GM12878 (cell line): Measurements from ENCODE around the gene LIF. TPM values are rescaled to one million over a fixed set of nuclear protein-coding genes. Genes with fewer than 3 reads are reported as not detected.

ENCODE experiments used
- BACH1 ChIP-seq: fragments of 450-650 bp; IDR thresholded peaks from 2 replicates; pipeline ENCODE4 v1.6.1; 2017; ENCODE audit warnings: mild to moderate bottlenecking, borderline replicate concordance
- CHD2 ChIP-seq: IDR thresholded peaks from 2 replicates; pipeline ENCODE4 v1.6.1; 2011; ENCODE audit warnings: low read depth, low read length, improper control_type of control experiment, borderline replicate concordance
- DPF2 ChIP-seq: fragments of 450-650 bp; IDR thresholded peaks from 2 replicates; pipeline ENCODE4 v1.6.1; 2017; ENCODE audit warnings: mild to moderate bottlenecking
- EGR1 ChIP-seq, 2 experiments: IDR thresholded peaks; 1 replicate in 1 of 2; 2 replicates in 1 of 2; pipeline ENCODE4 v1.6.1; 2011 to 2012; ENCODE audit warnings: low read depth in 2 of 2, low read length in 2 of 2, borderline replicate concordance in 1 of 2, mild to moderate bottlenecking in 1 of 2, moderate library complexity in 1 of 2
- EP300 ChIP-seq, 2 experiments: fragments of 150-350 bp in 1 of 2; IDR thresholded peaks; 2 replicates each; pipeline ENCODE4 v1.6.1; 2011 to 2012; ENCODE audit warnings: low read depth in 2 of 2, low read length in 2 of 2, borderline replicate concordance in 1 of 2, improper control_type of control experiment in 1 of 2, inconsistent platforms in 1 of 2; ENCODE audit not compliant: control insufficient read depth in 1 of 2
- MTA3 ChIP-seq: IDR thresholded peaks from 2 replicates; pipeline ENCODE4 v1.6.1; 2012; ENCODE audit warnings: low read length, inconsistent platforms, borderline replicate concordance
- NR2F1 ChIP-seq: fragments of 450-650 bp; conservative IDR thresholded peaks from 2 replicates; pipeline ENCODE4 v1.6.1; 2017; ENCODE audit warnings: mild to moderate bottlenecking
- POLR2AphosphoS2 ChIP-seq: IDR thresholded peaks from 2 replicates; pipeline ENCODE4 v1.6.1; 2011; ENCODE audit warnings: low read depth, mild to moderate bottlenecking, low read length, improper control_type of control experiment, moderate library complexity
- RB1 ChIP-seq: fragments of 450-650 bp; formaldehyde crosslinking; IDR thresholded peaks from 2 replicates; pipeline ENCODE4 v1.6.1; 2017; ENCODE audit warnings: mild to moderate bottlenecking, borderline replicate concordance
- RFX5 ChIP-seq: IDR thresholded peaks from 2 replicates; pipeline ENCODE4 v1.6.1; 2011; ENCODE audit warnings: low read depth, low read length, improper control_type of control experiment
- SP1 ChIP-seq: IDR thresholded peaks from one replicate; pipeline ENCODE4 v1.6.1; 2011; ENCODE audit warnings: low read depth, low read length
- TCF3 ChIP-seq: IDR thresholded peaks from 2 replicates; pipeline ENCODE4 v1.6.1; 2012; ENCODE audit warnings: low read depth, mild to moderate bottlenecking, low read length, borderline replicate concordance; ENCODE audit not compliant: insufficient read depth
- ZNF207 ChIP-seq: fragments of 450-650 bp; IDR thresholded peaks from 2 replicates; pipeline ENCODE4 v1.6.1; 2014; ENCODE audit warnings: antibody characterized with exemption, mild to moderate bottlenecking, borderline replicate concordance
- polyA plus RNA-seq, 11 experiments: library from polyadenylated mRNA; depleted of rRNA in 4 of 11; unstranded in 6 of 11; stranded (reverse) in 5 of 11; fragments of >200 nt; fragmentation: Nextera tagmentation in 4 of 11; fragmentation: Illumina TruSeq in 1 of 11; extraction: Ambion mirVana in 4 of 11; extraction: Trizol in 1 of 11; gene quantifications; 1 replicate in 1 of 11; 2 replicates in 10 of 11; pipeline versions ENCODE4 v1.2.1 to v1.2.3, GENCODE V29; 2011 to 2016; ENCODE audit warnings: inconsistent platforms in 2 of 11, missing spikeins in 2 of 11, low read depth in 1 of 11
- total RNA-seq, 4 experiments: library from RNA; depleted of rRNA in 3 of 4; stranded (reverse); fragments of >200 nt in 3 of 4; fragmentation: Illumina TruSeq in 1 of 4; extraction: Trizol in 1 of 4; gene quantifications; 2 replicates each; pipeline versions ENCODE4 v1.2.1 to v1.2.3, GENCODE V29; 2013 to 2021
- TF ChIP-seq, protein P1 (sequence below): IDR thresholded peaks from 2 replicates; pipeline ENCODE4 v1.6.1; 2011; ENCODE audit warnings: borderline replicate concordance, low read depth, mild to moderate bottlenecking, moderate library complexity, low read length; ENCODE audit not compliant: insufficient read depth, poor library complexity, severe bottlenecking
- TF ChIP-seq, protein P2 (sequence below): IDR thresholded peaks from 2 replicates; pipeline ENCODE4 v1.6.1; 2012; ENCODE audit warnings: low read depth, low read length, improper control_type of control experiment
- TF ChIP-seq, protein P3 (sequence below): fragments of 450-650 bp; IDR thresholded peaks from 2 replicates; pipeline ENCODE4 v1.6.1; 2017; ENCODE audit warnings: mild to moderate bottlenecking, moderate library complexity
- TF ChIP-seq, protein P4 (sequence below): fragments of 450-650 bp; conservative IDR thresholded peaks from 2 replicates; pipeline ENCODE4 v1.6.1; 2017; ENCODE audit warnings: mild to moderate bottlenecking, moderate library complexity
- TF ChIP-seq, protein P5 (sequence below): IDR thresholded peaks from 2 replicates; pipeline ENCODE4 v1.6.1; 2012; ENCODE audit warnings: low read depth, low read length, improper control_type of control experiment

Gene LIF
- total and polyA plus RNA-seq, 10 of the 15 experiments (the other 5 are each of a cell fraction or from before 2014, with no cell fraction given), result 0.05 to 3.4 (median 0.97) TPM

DNA sequence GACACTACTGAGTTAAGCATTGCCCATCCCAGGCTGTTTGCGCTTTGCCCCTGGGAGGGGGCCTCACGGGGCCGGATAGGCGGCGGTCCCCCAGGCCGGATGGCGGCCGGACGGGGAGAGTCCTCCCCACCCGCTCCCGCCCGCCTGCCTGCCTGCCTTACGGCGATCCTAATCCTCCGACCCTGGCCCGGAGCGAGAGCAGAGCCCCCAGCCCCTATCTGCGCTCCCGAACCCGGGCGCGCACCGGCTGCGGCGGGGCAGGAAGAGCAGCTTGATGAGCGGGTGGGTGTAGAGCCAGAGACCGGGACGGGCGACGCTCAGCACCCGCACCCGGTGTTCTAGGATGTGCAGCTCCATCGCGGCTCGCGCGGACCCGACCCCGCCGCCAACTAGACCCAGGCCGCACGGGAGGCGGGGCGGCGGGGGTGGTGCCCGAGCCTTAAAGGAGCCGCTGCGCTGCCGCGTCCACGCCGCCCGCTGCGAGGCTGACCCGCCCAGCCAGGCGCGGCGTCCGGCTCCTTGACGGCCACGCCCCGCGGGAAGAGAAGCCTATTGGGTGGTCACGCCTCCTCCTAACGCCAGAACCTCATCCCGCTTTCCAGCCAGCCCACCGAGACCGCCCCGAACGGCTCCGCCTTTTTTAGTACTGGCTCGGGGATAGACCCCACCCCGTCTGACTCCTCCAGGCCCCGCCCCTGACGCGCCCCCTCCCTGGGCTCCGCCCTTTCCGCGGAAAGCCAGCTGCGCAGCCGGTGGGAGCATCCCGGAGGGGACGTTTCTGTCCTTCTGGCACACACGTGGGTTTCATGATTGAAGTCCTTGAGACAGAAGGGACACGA is 42.8 kb upstream of the LIF start, which contains the start of gene CASTOR1 (continued):
- TF ChIP-seq, protein P1, sequence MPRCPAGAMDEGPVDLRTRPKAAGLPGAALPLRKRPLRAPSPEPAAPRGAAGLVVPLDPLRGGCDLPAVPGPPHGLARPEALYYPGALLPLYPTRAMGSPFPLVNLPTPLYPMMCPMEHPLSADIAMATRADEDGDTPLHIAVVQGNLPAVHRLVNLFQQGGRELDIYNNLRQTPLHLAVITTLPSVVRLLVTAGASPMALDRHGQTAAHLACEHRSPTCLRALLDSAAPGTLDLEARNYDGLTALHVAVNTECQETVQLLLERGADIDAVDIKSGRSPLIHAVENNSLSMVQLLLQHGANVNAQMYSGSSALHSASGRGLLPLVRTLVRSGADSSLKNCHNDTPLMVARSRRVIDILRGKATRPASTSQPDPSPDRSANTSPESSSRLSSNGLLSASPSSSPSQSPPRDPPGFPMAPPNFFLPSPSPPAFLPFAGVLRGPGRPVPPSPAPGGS, result peak; percentile 68
- TF ChIP-seq, protein P2, sequence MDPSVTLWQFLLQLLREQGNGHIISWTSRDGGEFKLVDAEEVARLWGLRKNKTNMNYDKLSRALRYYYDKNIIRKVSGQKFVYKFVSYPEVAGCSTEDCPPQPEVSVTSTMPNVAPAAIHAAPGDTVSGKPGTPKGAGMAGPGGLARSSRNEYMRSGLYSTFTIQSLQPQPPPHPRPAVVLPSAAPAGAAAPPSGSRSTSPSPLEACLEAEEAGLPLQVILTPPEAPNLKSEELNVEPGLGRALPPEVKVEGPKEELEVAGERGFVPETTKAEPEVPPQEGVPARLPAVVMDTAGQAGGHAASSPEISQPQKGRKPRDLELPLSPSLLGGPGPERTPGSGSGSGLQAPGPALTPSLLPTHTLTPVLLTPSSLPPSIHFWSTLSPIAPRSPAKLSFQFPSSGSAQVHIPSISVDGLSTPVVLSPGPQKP, result no peak
- TF ChIP-seq MTA3 (peak; percentile 4; the same call in 1 of the 2 replicates), DPF2 (peak; percentile 52; the same call in 1 of the 2 replicates), EP300 (IDR thresholded peaks at IDR 0.05; ENCODE audit: borderline replicate concordance in 1 of 2, control insufficient read depth in 1 of 2, low read depth in 2 of 2, low read length in 2 of 2) (no peak), EGR1 (IDR thresholded peaks at IDR 0.05; ENCODE audit: borderline replicate concordance in 1 of 2, low read depth in 2 of 2, low read length in 2 of 2) (peak in 1 of 2 experiments; percentile 54; a peak in 1 of 3 replicates), ZNF207 (0 out of 2 replicates have a peak, but pooled peaks have one; percentile 35), NR2F1 (0 out of 2 replicates have a peak, but pooled peaks have one; percentile 26), RFX5 (0 out of 2 replicates have a peak, but pooled peaks have one; percentile 39), TCF3 (peak; percentile 21; the same call in 1 of the 2 replicates), POLR2AphosphoS2 (0 out of 2 replicates have a peak, but pooled peaks have one; percentile 46), SP1 (peak; percentile 72), CHD2 (peak; percentile 50; the same call in 1 of the 2 replicates), BACH1 (peak; percentile 56), RB1 (peak; percentile 33; the same call in 1 of the 2 replicates)
- TF ChIP-seq, protein P3, sequence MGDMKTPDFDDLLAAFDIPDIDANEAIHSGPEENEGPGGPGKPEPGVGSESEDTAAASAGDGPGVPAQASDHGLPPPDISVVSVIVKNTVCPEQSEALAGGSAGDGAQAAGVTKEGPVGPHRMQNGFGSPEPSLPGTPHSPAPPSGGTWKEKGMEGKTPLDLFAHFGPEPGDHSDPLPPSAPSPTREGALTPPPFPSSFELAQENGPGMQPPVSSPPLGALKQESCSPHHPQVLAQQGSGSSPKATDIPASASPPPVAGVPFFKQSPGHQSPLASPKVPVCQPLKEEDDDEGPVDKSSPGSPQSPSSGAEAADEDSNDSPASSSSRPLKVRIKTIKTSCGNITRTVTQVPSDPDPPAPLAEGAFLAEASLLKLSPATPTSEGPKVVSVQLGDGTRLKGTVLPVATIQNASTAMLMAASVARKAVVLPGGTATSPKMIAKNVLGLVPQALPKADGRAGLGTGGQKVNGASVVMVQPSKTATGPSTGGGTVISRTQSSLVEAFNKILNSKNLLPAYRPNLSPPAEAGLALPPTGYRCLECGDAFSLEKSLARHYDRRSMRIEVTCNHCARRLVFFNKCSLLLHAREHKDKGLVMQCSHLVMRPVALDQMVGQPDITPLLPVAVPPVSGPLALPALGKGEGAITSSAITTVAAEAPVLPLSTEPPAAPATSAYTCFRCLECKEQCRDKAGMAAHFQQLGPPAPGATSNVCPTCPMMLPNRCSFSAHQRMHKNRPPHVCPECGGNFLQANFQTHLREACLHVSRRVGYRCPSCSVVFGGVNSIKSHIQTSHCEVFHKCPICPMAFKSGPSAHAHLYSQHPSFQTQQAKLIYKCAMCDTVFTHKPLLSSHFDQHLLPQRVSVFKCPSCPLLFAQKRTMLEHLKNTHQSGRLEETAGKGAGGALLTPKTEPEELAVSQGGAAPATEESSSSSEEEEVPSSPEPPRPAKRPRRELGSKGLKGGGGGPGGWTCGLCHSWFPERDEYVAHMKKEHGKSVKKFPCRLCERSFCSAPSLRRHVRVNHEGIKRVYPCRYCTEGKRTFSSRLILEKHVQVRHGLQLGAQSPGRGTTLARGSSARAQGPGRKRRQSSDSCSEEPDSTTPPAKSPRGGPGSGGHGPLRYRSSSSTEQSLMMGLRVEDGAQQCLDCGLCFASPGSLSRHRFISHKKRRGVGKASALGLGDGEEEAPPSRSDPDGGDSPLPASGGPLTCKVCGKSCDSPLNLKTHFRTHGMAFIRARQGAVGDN, result no peak
- TF ChIP-seq, protein P4, sequence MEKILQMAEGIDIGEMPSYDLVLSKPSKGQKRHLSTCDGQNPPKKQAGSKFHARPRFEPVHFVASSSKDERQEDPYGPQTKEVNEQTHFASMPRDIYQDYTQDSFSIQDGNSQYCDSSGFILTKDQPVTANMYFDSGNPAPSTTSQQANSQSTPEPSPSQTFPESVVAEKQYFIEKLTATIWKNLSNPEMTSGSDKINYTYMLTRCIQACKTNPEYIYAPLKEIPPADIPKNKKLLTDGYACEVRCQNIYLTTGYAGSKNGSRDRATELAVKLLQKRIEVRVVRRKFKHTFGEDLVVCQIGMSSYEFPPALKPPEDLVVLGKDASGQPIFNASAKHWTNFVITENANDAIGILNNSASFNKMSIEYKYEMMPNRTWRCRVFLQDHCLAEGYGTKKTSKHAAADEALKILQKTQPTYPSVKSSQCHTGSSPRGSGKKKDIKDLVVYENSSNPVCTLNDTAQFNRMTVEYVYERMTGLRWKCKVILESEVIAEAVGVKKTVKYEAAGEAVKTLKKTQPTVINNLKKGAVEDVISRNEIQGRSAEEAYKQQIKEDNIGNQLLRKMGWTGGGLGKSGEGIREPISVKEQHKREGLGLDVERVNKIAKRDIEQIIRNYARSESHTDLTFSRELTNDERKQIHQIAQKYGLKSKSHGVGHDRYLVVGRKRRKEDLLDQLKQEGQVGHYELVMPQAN, result peak; percentile 81
- TF ChIP-seq, protein P5, sequence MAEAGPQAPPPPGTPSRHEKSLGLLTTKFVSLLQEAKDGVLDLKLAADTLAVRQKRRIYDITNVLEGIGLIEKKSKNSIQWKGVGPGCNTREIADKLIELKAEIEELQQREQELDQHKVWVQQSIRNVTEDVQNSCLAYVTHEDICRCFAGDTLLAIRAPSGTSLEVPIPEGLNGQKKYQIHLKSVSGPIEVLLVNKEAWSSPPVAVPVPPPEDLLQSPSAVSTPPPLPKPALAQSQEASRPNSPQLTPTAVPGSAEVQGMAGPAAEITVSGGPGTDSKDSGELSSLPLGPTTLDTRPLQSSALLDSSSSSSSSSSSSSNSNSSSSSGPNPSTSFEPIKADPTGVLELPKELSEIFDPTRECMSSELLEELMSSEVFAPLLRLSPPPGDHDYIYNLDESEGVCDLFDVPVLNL, result no peak
